HepG2 (cell line): ENCODE results near the gene TBCCD1. TPM values are rescaled to one million over a fixed set of nuclear protein-coding genes. Genes with fewer than 3 reads are reported as not detected.

Source experiments
- ATAC-seq: fragments of 200-7000 bp; cut with Tn5 transposase; 3 replicates; pipeline ENCODE4 v1.9.1; 2020; ENCODE audit warnings: mild to moderate bottlenecking, moderate library complexity
- BruUV-seq: library from RNA; stranded (reverse); fragments of 400-500 nt; replicated peaks from 2 replicates; lab custom pipeline; 2021; lab: Mats Ljungman, UMichigan
- CTCF ChIA-PET: fragments of 300-600 bp; formaldehyde crosslinking; extraction: SDS; loops from one replicate; lab custom pipeline; 2021; ENCODE audit warnings: low total read pairs, inconsistent platforms, low intra/inter-chr PET ratio; lab: Yijun Ruan, JAX
- POLR2A ChIA-PET: fragments of 350-600 bp; sonication (Branson Sonifier 250); formaldehyde crosslinking; loops from one replicate; lab custom pipeline; 2020; ENCODE audit warnings: antibody characterized with exemption, inconsistent platforms; lab: Yijun Ruan, JAX
- DNase-seq: peaks from one replicate; pipeline ENCODE4 v3.0.0-alpha.2; 2015; ENCODE audit warnings: low spot score
- FAIRE-seq: peaks from 3 replicates; lab custom pipeline; 2011; peaks lifted over from hg19 to GRCh38; lab: Jason Lieb, UNC
- H2AFZ ChIP-seq: one replicate; pipeline ENCODE4 v1.6.1; 2011; ENCODE audit warnings: low read length, inconsistent platforms
- H3K27ac ChIP-seq: fragments of 300-600 bp; 3 replicates; pipeline ENCODE4 v1.8.0; 2011; ENCODE audit warnings: mixed run types, mild to moderate bottlenecking, mixed read lengths, low read length, inconsistent platforms; ENCODE audit not compliant: insufficient read depth; ENCODE audit errors: extremely low read length
- H3K27me3 ChIP-seq, 2 experiments: fragments of 200-600 bp in 1 of 2; 2 replicates in 1 of 2; 3 replicates in 1 of 2; pipeline versions ENCODE4 v1.6.0 to v1.8.0; 2011; ENCODE audit warnings: low read length in 2 of 2, mild to moderate bottlenecking in 2 of 2, moderate library complexity in 2 of 2, inconsistent platforms in 1 of 2; ENCODE audit not compliant: insufficient read depth in 2 of 2, control insufficient read depth in 1 of 2
- H3K36me3 ChIP-seq, 2 experiments: fragments of 200-600 bp in 1 of 2; replicated peaks in 1 of 2; 2 replicates in 1 of 2; 3 replicates in 1 of 2; pipeline versions ENCODE4 v1.5.1 to v1.8.0; 2011; ENCODE audit warnings: low read length in 2 of 2, inconsistent platforms in 1 of 2; ENCODE audit not compliant: insufficient read depth in 2 of 2, control insufficient read depth in 1 of 2
- H3K4me1 ChIP-seq: 2 replicates; pipeline ENCODE4 v1.5.1; 2012; ENCODE audit warnings: low read length, inconsistent platforms; ENCODE audit not compliant: insufficient read depth
- H3K4me2 ChIP-seq: 2 replicates; pipeline ENCODE4 v1.6.0; 2011; ENCODE audit warnings: low read depth, low read length, inconsistent platforms
- H3K4me3 ChIP-seq, 3 experiments: fragments of 200-600 bp in 1 of 3; sonication (generic), shearing (Covaris generic) in 1 of 3; replicated peaks in 1 of 3; 2 replicates each; pipeline ENCODE4 v1.5.1; 2011 to 2016; ENCODE audit warnings: low read length in 3 of 3, inconsistent platforms in 2 of 3, low read depth in 2 of 3, mild to moderate bottlenecking in 2 of 3, control low read depth in 1 of 3, mixed read lengths in 1 of 3; ENCODE audit not compliant: insufficient read depth in 1 of 3
- H3K79me2 ChIP-seq: one replicate; pipeline ENCODE4 v1.6.1; 2011; ENCODE audit warnings: low read length, inconsistent platforms; ENCODE audit not compliant: insufficient read depth
- H3K9ac ChIP-seq: 2 replicates; pipeline ENCODE4 v1.6.0; 2011; ENCODE audit warnings: mild to moderate bottlenecking, low read depth, low read length, inconsistent platforms; ENCODE audit not compliant: insufficient read depth
- H3K9me3 ChIP-seq: 2 replicates; pipeline ENCODE4 v1.5.1; 2012; ENCODE audit warnings: mild to moderate bottlenecking, low read length
- H4K20me1 ChIP-seq: 2 replicates; pipeline ENCODE4 v1.6.0; 2011; ENCODE audit warnings: inconsistent platforms, mild to moderate bottlenecking, low read length, moderate library complexity; ENCODE audit not compliant: insufficient read depth
- CEBPG ChIP-seq: IDR thresholded peaks from 2 replicates; pipeline ENCODE4 v1.6.1; 2016
- CTCF ChIP-seq: sonication (generic); formaldehyde crosslinking; IDR thresholded peaks from 2 replicates; pipeline ENCODE4 v1.5.0; 2020; ENCODE audit warnings: mild to moderate bottlenecking, missing genetic modification reagents, moderate library complexity
- EHMT2 ChIP-seq: fragments of 200-600 bp; sonication (generic); IDR thresholded peaks from 2 replicates; pipeline ENCODE4 v1.7.0; 2017; ENCODE audit warnings: antibody characterized with exemption, low read depth, low read length, borderline replicate concordance
- MED1 ChIP-seq: sonication (generic); formaldehyde crosslinking; IDR thresholded peaks from 2 replicates; pipeline ENCODE4 v1.4.0; 2020; ENCODE audit warnings: missing genetic modification reagents
- RAD21 ChIP-seq: fragments of 450-650 bp; formaldehyde crosslinking; IDR thresholded peaks from 2 replicates; pipeline ENCODE4 v1.5.0; 2020; ENCODE audit warnings: mild to moderate bottlenecking
- SMC3 ChIP-seq: IDR thresholded peaks from 2 replicates; pipeline ENCODE4 v1.6.1; 2011; ENCODE audit warnings: low read length, improper control_type of control experiment
- SNAI1 ChIP-seq: sonication (generic); formaldehyde crosslinking; IDR thresholded peaks from 2 replicates; pipeline ENCODE4 v1.5.0; 2020; ENCODE audit warnings: mild to moderate bottlenecking, missing genetic modification reagents, borderline replicate concordance
- SNRNP70 ChIP-seq: fragments of 200-400 bp; formaldehyde crosslinking; IDR thresholded peaks from 2 replicates; pipeline ENCODE4 v1.6.1; 2017; ENCODE audit warnings: mild to moderate bottlenecking, low read depth, low read length, moderate library complexity
- STAG1 ChIP-seq: sonication (generic); formaldehyde crosslinking; IDR thresholded peaks from 2 replicates; pipeline ENCODE4 v1.4.0; 2020; ENCODE audit warnings: missing genetic modification reagents
- THAP9 ChIP-seq: sonication (generic); formaldehyde crosslinking; IDR thresholded peaks from 2 replicates; pipeline ENCODE4; 2020; ENCODE audit warnings: missing genetic modification reagents, mild to moderate bottlenecking, borderline replicate concordance
- YY1 ChIP-seq: IDR thresholded peaks from 2 replicates; pipeline ENCODE4 v1.6.1; 2011; ENCODE audit warnings: low read length, low read depth, moderate library complexity, mild to moderate bottlenecking; ENCODE audit not compliant: insufficient read depth, insufficient replicate concordance
- ZFP91 ChIP-seq: sonication (generic); formaldehyde crosslinking; IDR thresholded peaks from 2 replicates; pipeline ENCODE4 v1.9.0; 2022; ENCODE audit warnings: missing genetic modification reagents, mild to moderate bottlenecking, borderline replicate concordance
- ZFX ChIP-seq: sonication (generic); formaldehyde crosslinking; IDR thresholded peaks from 2 replicates; pipeline ENCODE4 v1.4.0; 2020; ENCODE audit warnings: mild to moderate bottlenecking, low read depth, missing genetic modification reagents, moderate library complexity
- ZFYVE20 ChIP-seq: sonication (generic); formaldehyde crosslinking; IDR thresholded peaks from 2 replicates; pipeline ENCODE4 v1.8.0; 2023; ENCODE audit warnings: low read depth, mild to moderate bottlenecking, moderate library complexity, missing genetic modification reagents, borderline replicate concordance
- ZNF292 ChIP-seq: sonication (generic); formaldehyde crosslinking; IDR thresholded peaks from 2 replicates; pipeline ENCODE4 v1.8.1; 2022; ENCODE audit warnings: mild to moderate bottlenecking, low read depth, missing genetic modification reagents, borderline replicate concordance
- WGBS: methylation state at CpG from one replicate; pipeline ENCODE4 v1.1.6; 2017; ENCODE audit warnings: low lambda C conversion rate; 5-methylcytosine and 5-hydroxymethylcytosine counted together
- in situ Hi-C: cut with HindIII; loops from 2 replicates; pipeline ENCODE4 v1.10.0; 2017; ENCODE audit warnings: low pct_unique_long_range_greater_than_20kb; ENCODE audit not compliant: extremely low pct_ligation_motif_present
- intact Hi-C: fragments of 100-400 bp; cut with micrococcal nuclease; formaldehyde crosslinking; loops from one replicate; pipeline ENCODE4 v1.10.0; 2022; ENCODE audit not compliant: unreplicated experiment
- polyA plus RNA-seq, 8 experiments: library from polyadenylated mRNA; depleted of rRNA in 3 of 8; stranded (reverse) in 7 of 8; unstranded in 1 of 8; fragments of >200 nt; fragmentation: Illumina TruSeq in 4 of 8; extraction: Trizol in 4 of 8; gene quantifications; 2 replicates each; pipeline versions ENCODE4 v1.2.1 to v1.2.3, GENCODE V29; 2011 to 2016; ENCODE audit warnings: low read depth in 4 of 8, missing spikeins in 1 of 8, mixed read lengths in 1 of 8; ENCODE audit not compliant: insufficient read depth in 1 of 8
- total RNA-seq, 5 experiments: library from RNA; depleted of rRNA; stranded (reverse); fragments of >200 nt; fragmentation: Illumina TruSeq; extraction: Trizol; gene quantifications; 2 replicates each; pipeline ENCODE4 v1.2.3, GENCODE V29; 2016; ENCODE audit warnings: low read depth in 1 of 5

Gene TBCCD1
- total and polyA plus RNA-seq, 2 of the 13 experiments (the other 11 are each of a cell fraction or from before 2014, with no cell fraction given) = 13.6 to 16.2 TPM

- DNase-seq = no peak
- CTCF ChIA-PET = interaction anchor here (1.1 kb wide), 1 partner anchor 22 kb away, joined by 4 read pairs; no protein-coding TSS in a partner anchor
- Histone ChIP-seq H3K4me2 (0 out of 2 replicates have a peak overlapping the region, but pooled peaks have one; percentile 13), H3K9ac (no peak overlapping the region), H3K36me3 (peaks cover 0 to 7% of the 10 kb centered on the region in 2 experiments; a peak in 2 of 5 replicates), H3K27ac (peak overlapping the region; percentile 52), H4K20me1 (peaks cover 1% of the 10 kb centered on the region), H3K4me3 (no peak overlapping the region), H3K27me3 (no peaks in the 10 kb centered on the region; a peak in 1 of 5 replicates), H3K4me1 (peaks cover 97% of the 10 kb centered on the region), H3K79me2 (peaks cover 29% of the 10 kb centered on the region), H3K9me3 (no peaks in the 10 kb centered on the region), H2AFZ (no peak overlapping the region)
- intact Hi-C loops = no loop called here
- BruUV-seq = no TSS peak
- peak; percentile 53; the same call in 1 of the 2 replicates for TF ChIP-seq MED1 (CRISPR knock-in tag)
- TF ChIP-seq SNAI1 (CRISPR knock-in tag) = 0 out of 2 replicates have a peak, but pooled peaks have one; percentile 39
- TF ChIP-seq RAD21 = 0 out of 2 replicates have a peak, but pooled peaks have one; percentile 17
- peak; percentile 58; the same call in 1 of the 2 replicates for TF ChIP-seq EHMT2
- TF ChIP-seq ZFP91 (CRISPR knock-in tag) = no peak
- TF ChIP-seq ZNF292 (CRISPR knock-in tag) = no peak
- 0 out of 2 replicates have a peak, but pooled peaks have one; percentile 17 for TF ChIP-seq THAP9 (CRISPR knock-in tag)
- TF ChIP-seq YY1 = peak; percentile 71
- TF ChIP-seq ZFYVE20 (CRISPR knock-in tag) = no peak
- 0 out of 2 replicates have a peak, but pooled peaks have one; percentile 12 for TF ChIP-seq CEBPG (CRISPR knock-in tag)
- 0 out of 2 replicates have a peak, but pooled peaks have one; percentile 30 for TF ChIP-seq ZFX (CRISPR knock-in tag)
- TF ChIP-seq STAG1 (CRISPR knock-in tag) = peak; percentile 79
- no peak for TF ChIP-seq SNRNP70
- TF ChIP-seq CTCF (CRISPR knock-in tag) = peak; percentile 61
- peak; percentile 50; the same call in 1 of the 2 replicates for TF ChIP-seq SMC3
- ATAC-seq = no peak
- POLR2A ChIA-PET = interaction anchor here (1.3 to 27.1 kb wide), 6 partner anchors 8 to 175 kb away, joined by 3 to 854 read pairs (median 7); partner anchors contain the start of genes DNAJB11 and TBCCD1
- FAIRE-seq = no peak
- WGBS = 89% methylated on average over 8 of the region's 8 CpGs
- in situ Hi-C loops = no loop called here
Observed at GRCh38 chr3:186609247-186609868, 42.2 kb upstream of the TBCCD1 start.
